Measurements from ENCODE around the gene MUSTN1. TPM values are rescaled to one million over a fixed set of nuclear protein-coding genes. Genes with fewer than 3 reads are reported as not detected.

MUSTN1 gene
- total and polyA plus RNA-seq, 8 donors: 0.42 to 63.7 (median 0.55) TPM; not detected in 3

GRCh38 chr3:52816654-52817053 lies 18.2 kb downstream of the MUSTN1 start:
- no peaks in the 10 kb centered on the region for H3K9me3 ChIP-seq
- no peaks in the 10 kb centered on the region for H3K27me3 ChIP-seq
- no peaks in the 10 kb centered on the region for H3K36me3 ChIP-seq
- H3K27ac ChIP-seq: no peak overlapping the region
- intact Hi-C loops (cut with DNase I): no loop called here
- no peak overlapping the region for H3K4me3 ChIP-seq
- WGBS, 2 donors: 92 to 95% methylated on average over 10 of the region's 10 CpGs
- FAIRE-seq (no peak), ATAC-seq (no peak), DNase-seq (no peak)
- H3K4me1 ChIP-seq: no peaks in the 10 kb centered on the region
- TF ChIP-seq, protein P1, sequence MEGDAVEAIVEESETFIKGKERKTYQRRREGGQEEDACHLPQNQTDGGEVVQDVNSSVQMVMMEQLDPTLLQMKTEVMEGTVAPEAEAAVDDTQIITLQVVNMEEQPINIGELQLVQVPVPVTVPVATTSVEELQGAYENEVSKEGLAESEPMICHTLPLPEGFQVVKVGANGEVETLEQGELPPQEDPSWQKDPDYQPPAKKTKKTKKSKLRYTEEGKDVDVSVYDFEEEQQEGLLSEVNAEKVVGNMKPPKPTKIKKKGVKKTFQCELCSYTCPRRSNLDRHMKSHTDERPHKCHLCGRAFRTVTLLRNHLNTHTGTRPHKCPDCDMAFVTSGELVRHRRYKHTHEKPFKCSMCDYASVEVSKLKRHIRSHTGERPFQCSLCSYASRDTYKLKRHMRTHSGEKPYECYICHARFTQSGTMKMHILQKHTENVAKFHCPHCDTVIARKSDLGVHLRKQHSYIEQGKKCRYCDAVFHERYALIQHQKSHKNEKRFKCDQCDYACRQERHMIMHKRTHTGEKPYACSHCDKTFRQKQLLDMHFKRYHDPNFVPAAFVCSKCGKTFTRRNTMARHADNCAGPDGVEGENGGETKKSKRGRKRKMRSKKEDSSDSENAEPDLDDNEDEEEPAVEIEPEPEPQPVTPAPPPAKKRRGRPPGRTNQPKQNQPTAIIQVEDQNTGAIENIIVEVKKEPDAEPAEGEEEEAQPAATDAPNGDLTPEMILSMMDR (IDR thresholded peaks at IDR 0.05): no peak

GRCh38 chr3:52816199-52816598 lies 18.6 kb downstream of the MUSTN1 start:
- intact Hi-C loops (cut with DNase I): no loop called here
- TF ChIP-seq, protein P1 (IDR thresholded peaks at IDR 0.05): no peak
- no peak for DNase-seq
- Histone ChIP-seq H3K4me3 (no peak overlapping the region), H3K4me1 (no peaks in the 10 kb centered on the region), H3K27ac (no peak overlapping the region), H3K36me3 (no peaks in the 10 kb centered on the region), H3K27me3 (no peaks in the 10 kb centered on the region), H3K9me3 (no peaks in the 10 kb centered on the region)
- FAIRE-seq: no peak
- ATAC-seq: no peak
- WGBS, 2 donors: 87 to 97% methylated on average over 6 of the region's 6 CpGs

- 87 to 90% methylated on average over 8 of the region's 8 CpGs for WGBS, 2 donors
- H3K27ac ChIP-seq: no peak overlapping the region
- H3K4me1 ChIP-seq: no peaks in the 10 kb centered on the region
- no peaks in the 10 kb centered on the region for H3K36me3 ChIP-seq
- H3K9me3 ChIP-seq: no peaks in the 10 kb centered on the region
- intact Hi-C loops (cut with DNase I): no loop called here
- FAIRE-seq (no peak), ATAC-seq (no peak), DNase-seq (no peak)
- TF ChIP-seq, protein P1 (IDR thresholded peaks at IDR 0.05): no peak
- no peak overlapping the region for H3K4me3 ChIP-seq
- H3K27me3 ChIP-seq: no peaks in the 10 kb centered on the region
Measured at GRCh38 chr3:52813810-52814209, 21.0 kb downstream of the MUSTN1 start.

DNA sequence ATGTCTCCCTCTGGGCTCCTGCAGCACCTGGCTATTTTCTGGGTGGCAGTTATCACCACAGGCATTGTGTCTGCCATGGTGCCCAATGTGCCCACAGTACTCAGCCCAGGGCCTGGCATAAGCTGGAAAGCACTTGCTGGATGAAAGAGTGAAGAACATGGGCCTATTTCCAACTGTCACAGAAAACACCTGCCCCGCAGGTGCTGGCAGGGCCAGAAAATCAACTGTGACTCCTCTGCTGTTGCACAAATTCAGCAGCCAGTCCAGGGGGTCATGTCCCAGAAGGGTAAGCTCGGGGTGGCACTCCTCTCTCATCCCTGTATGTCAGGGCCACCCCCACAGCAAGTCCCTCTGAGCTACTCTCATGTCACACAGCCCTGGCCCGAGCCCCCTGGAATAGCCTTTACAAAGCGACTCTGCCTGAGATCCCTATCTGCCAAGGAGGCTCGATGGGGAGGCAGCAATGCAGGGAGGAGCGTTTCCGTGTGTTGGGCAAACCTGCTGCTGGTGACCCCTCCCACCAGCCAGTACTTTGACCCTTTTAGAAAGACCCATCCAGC lies 23.3 kb downstream of the MUSTN1 start:
- Histone ChIP-seq H3K36me3 (no peaks in the 10 kb centered on the region), H3K4me3 (no peak overlapping the region), H3K9me3 (no peaks in the 10 kb centered on the region), H3K27me3 (no peaks in the 10 kb centered on the region), H3K27ac (no peak overlapping the region), H3K4me1 (no peaks in the 10 kb centered on the region)
- no peak for FAIRE-seq
- DNase-seq: no peak
- intact Hi-C loops (cut with DNase I): no loop called here
- TF ChIP-seq, protein P1 (IDR thresholded peaks at IDR 0.05): no peak
- WGBS, 2 donors: 59 to 76% methylated on average over 7 of the region's 7 CpGs
- ATAC-seq: peak in 2 of 4 donors; percentile 8 to 16

DNA sequence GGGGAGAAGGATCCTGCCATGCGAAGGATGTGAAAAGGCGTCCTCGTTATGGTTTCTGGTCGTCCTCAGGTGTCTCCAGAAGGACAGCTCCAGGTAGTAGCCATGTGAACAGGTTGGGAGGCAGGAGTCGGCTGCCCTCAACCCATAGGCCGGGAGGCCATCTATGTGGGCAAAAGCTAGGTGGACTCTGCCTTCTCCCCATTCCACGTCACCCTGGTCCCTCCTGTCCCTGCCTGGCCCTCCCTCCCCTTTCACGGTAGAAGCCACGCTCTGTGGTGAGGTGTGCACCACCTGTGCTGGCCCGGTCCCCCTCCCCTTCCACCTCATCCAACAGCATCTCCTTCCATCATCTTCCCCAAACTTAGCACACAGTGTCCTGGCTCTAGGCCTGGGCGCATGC lies 23.9 kb downstream of the MUSTN1 start:
- intact Hi-C loops (cut with DNase I): no loop called here
- H3K27ac ChIP-seq: no peak overlapping the region
- peak in 1 of 4 donors; percentile 14 for ATAC-seq

More for the DNA sequence above, 23.9 kb downstream of the MUSTN1 start:
- FAIRE-seq (no peak), DNase-seq (no peak)
- no peaks in the 10 kb centered on the region for H3K4me1 ChIP-seq
- H3K36me3 ChIP-seq: no peaks in the 10 kb centered on the region
- H3K4me3 ChIP-seq: no peak overlapping the region
- TF ChIP-seq, protein P1 (IDR thresholded peaks at IDR 0.05): no peak
- no peaks in the 10 kb centered on the region for H3K27me3 ChIP-seq
- H3K9me3 ChIP-seq: no peaks in the 10 kb centered on the region
- 77 to 82% methylated on average over 11 of the region's 11 CpGs for WGBS, 2 donors
